HEK293 (cell line): ENCODE measurements around the gene ORAI2.

ENCODE experiments used
- CTCF ChIP-seq: fragments of 450-650 bp; formaldehyde crosslinking; IDR thresholded peaks from 2 replicates; pipeline ENCODE4 v1.5.1; 2016; ENCODE audit warnings: missing biosample characterization, missing genetic modification characterization
- ELK4 ChIP-seq: IDR thresholded peaks from 2 replicates; pipeline ENCODE4 v1.6.1; 2011; ENCODE audit warnings: mild to moderate bottlenecking, low read depth, low read length, borderline replicate concordance
- PBX3 ChIP-seq: sonication (generic); formaldehyde crosslinking; IDR thresholded peaks from 2 replicates; pipeline ENCODE4 v1.8.1; 2022; ENCODE audit warnings: mild to moderate bottlenecking, moderate library complexity, missing genetic modification reagents
- REST ChIP-seq: fragments of 450-650 bp; formaldehyde crosslinking; IDR thresholded peaks from 2 replicates; pipeline ENCODE4 v1.5.1; 2016; ENCODE audit warnings: missing biosample characterization, missing genetic modification characterization
- YY1 ChIP-seq: fragments of 450-650 bp; formaldehyde crosslinking; IDR thresholded peaks from 2 replicates; pipeline ENCODE4 v1.5.1; 2018; ENCODE audit warnings: missing biosample characterization, missing genetic modification characterization
- ZFP41 ChIP-seq: fragments of 450-650 bp; formaldehyde crosslinking; IDR thresholded peaks from 2 replicates; pipeline ENCODE4 v1.5.1; 2016; ENCODE audit warnings: missing biosample characterization, missing genetic modification characterization, borderline replicate concordance
- ZNF112 ChIP-seq: fragments of 450-650 bp; formaldehyde crosslinking; IDR thresholded peaks from 2 replicates; pipeline ENCODE4 v1.5.0; 2017; ENCODE audit warnings: missing biosample characterization, missing genetic modification characterization
- ZNF335 ChIP-seq: fragments of 450-650 bp; formaldehyde crosslinking; conservative IDR thresholded peaks from 2 replicates; pipeline ENCODE4 v1.5.1; 2016; ENCODE audit warnings: missing biosample characterization, missing genetic modification characterization
- ZNF830 ChIP-seq: fragments of 450-650 bp; IDR thresholded peaks from 2 replicates; pipeline ENCODE4 v1.5.0; 2018; ENCODE audit warnings: missing biosample characterization, missing genetic modification characterization, low read depth, mild to moderate bottlenecking, moderate library complexity

GRCh38 chr7:102451371-102452054 lies 18.1 kb downstream of the ORAI2 start:
- TF ChIP-seq CTCF (tag by site-specific recombination) (no peak), ZFP41 (tag by site-specific recombination) (no peak), ZNF830 (tag by site-specific recombination) (no peak), ZNF112 (no peak), ELK4 (no peak), YY1 (tag by site-specific recombination) (no peak), PBX3 (CRISPR knock-in tag) (no peak), ZNF335 (tag by site-specific recombination) (no peak), REST (tag by site-specific recombination) (no peak)
